ENCODE data around the gene FOSL1. TPM values are rescaled to one million over a fixed set of nuclear protein-coding genes. Genes with fewer than 3 reads are reported as not detected.

The FOSL1 gene
- total and polyA plus RNA-seq, 2 of the 13 experiments (the other 11 are each of a cell fraction or from before 2014, with no cell fraction given), result 4.0 to 4.1 TPM

GRCh38 chr11:65921876-65922275, 21.7 kb upstream of the FOSL1 start:
- H4K20me1 ChIP-seq (ENCODE audit: insufficient read depth, low read length), result no peaks in the 10 kb centered on the region
- TF ChIP-seq CREM (IDR thresholded peaks at IDR 0.05) (no peak), CREM (CRISPR knock-in tag; IDR thresholded peaks at IDR 0.05) (no peak), PRMT3 (CRISPR knock-in tag; IDR thresholded peaks at IDR 0.05; ENCODE audit: borderline replicate concordance, low read depth) (no peak), ZNF362 (CRISPR knock-in tag; IDR thresholded peaks at IDR 0.05; ENCODE audit: borderline replicate concordance) (no peak), MXD1 (CRISPR knock-in tag; IDR thresholded peaks at IDR 0.05) (no peak), MTA1 (CRISPR knock-in tag; IDR thresholded peaks at IDR 0.05; ENCODE audit: borderline replicate concordance) (no peak), ZFP1 (CRISPR knock-in tag; IDR thresholded peaks at IDR 0.05) (no peak), KLF15 (CRISPR knock-in tag; IDR thresholded peaks at IDR 0.05; ENCODE audit: borderline replicate concordance) (no peak), CREB3 (CRISPR knock-in tag; IDR thresholded peaks at IDR 0.05) (no peak), NFKB2 (CRISPR knock-in tag; IDR thresholded peaks at IDR 0.05; ENCODE audit: borderline replicate concordance) (no peak), TRAFD1 (CRISPR knock-in tag; IDR thresholded peaks at IDR 0.05; ENCODE audit: borderline replicate concordance) (no peak), RELA (CRISPR knock-in tag; IDR thresholded peaks at IDR 0.05) (no peak), NRL (CRISPR knock-in tag; IDR thresholded peaks at IDR 0.05; ENCODE audit: borderline replicate concordance) (no peak)
- ATAC-seq, result no peak
- intact Hi-C loops (cut with micrococcal nuclease; ENCODE audit: unreplicated experiment) (no loop called here), in situ Hi-C loops (cut with HindIII; ENCODE audit: extremely low pct_ligation_motif_present, low pct_unique_long_range_greater_than_20kb) (no loop called here)
- H3K79me2 ChIP-seq (ENCODE audit: insufficient read depth, low read length), result peaks cover 11% of the 10 kb centered on the region
- H2AFZ ChIP-seq (ENCODE audit: low read length), result no peak overlapping the region
- no peaks in the 10 kb centered on the region for H3K27me3 ChIP-seq (ENCODE audit: control insufficient read depth in 1 of 2, insufficient read depth in 2 of 2, low read length in 2 of 2)
- FAIRE-seq, result no peak
- peaks cover 25% of the 10 kb centered on the region for H3K4me1 ChIP-seq (ENCODE audit: insufficient read depth, low read length)
- no TSS peak for BruUV-seq (replicated peaks)
- H3K36me3 ChIP-seq (replicated peaks in 1 of 2; ENCODE audit: control insufficient read depth in 1 of 2, insufficient read depth in 2 of 2, low read length in 2 of 2), result no peaks in the 10 kb centered on the region; a peak in 1 of 5 replicates
- POLR2A ChIA-PET, result no interaction called here
- no peak for DNase-seq (ENCODE audit: low spot score)
- H3K4me3 ChIP-seq (replicated peaks in 1 of 3; ENCODE audit: insufficient read depth in 1 of 3, low read depth in 2 of 3, low read length in 3 of 3), result no peak overlapping the region
- 100% methylated on average over 5 of the region's 10 CpGs for WGBS (ENCODE audit: low lambda C conversion rate)
- no peak overlapping the region for H3K4me2 ChIP-seq (ENCODE audit: low read depth, low read length)
- H3K9me3 ChIP-seq (ENCODE audit: low read length), result no peaks in the 10 kb centered on the region
- H3K27ac ChIP-seq (ENCODE audit: extremely low read length, insufficient read depth, low read length), result no peak overlapping the region
- CTCF ChIA-PET (ENCODE audit: low intra/inter-chr PET ratio, low total read pairs), result no interaction called here
- no peak overlapping the region for H3K9ac ChIP-seq (ENCODE audit: insufficient read depth, low read depth, low read length)
